Right lobe of liver (tissue), 4 donors: ENCODE results near the gene PLA2G4C.

Source experiments
- CTCF ChIP-seq, 4 donors: fragments of 200-600 bp in 3 of 4; fragments of 450-650 bp in 1 of 4; IDR thresholded peaks; one replicate each; pipeline versions ENCODE4 v1.5.1 to v1.8.0; 2016 to 2022; ENCODE audit warnings: antibody characterized with exemption in 4 of 4, mild to moderate bottlenecking in 2 of 4
- POLR2A ChIP-seq: fragments of 450-650 bp; IDR thresholded peaks from one replicate; pipeline ENCODE4 v1.6.1; 2017; ENCODE audit warnings: antibody characterized with exemption, mild to moderate bottlenecking
- donor health status: DM: no; HTN: no; CAD: no.
- donor health status: DM: no; HTN: no; CAD: no.
- donor health status: DM: no; HTN: yes; CAD: no.

GRCh38 chr19:48127561-48127960, 16.9 kb upstream of the PLA2G4C start:
- TF ChIP-seq POLR2A (no peak), CTCF (IDR thresholded peaks at IDR 0.05) (no peak)
